Naive thymus-derived CD8-positive, alpha-beta T cell (primary cell): ENCODE data around the gene USPL1. TPM values are rescaled to one million over a fixed set of nuclear protein-coding genes. Genes with fewer than 3 reads are reported as not detected.

Source experiments
- ATAC-seq, 2 donors: fragments of 150-1000 bp; cut with Tn5 transposase in 1 of 2; sonication (Bioruptor Pico), chemical (Tn5 transposase) in 1 of 2; 1 replicate in 1 of 2; 2 replicates in 1 of 2; pipeline ENCODE4 v1.10.0; 2021; ENCODE audit warnings: mild to moderate bottlenecking in 2 of 2, moderate library complexity in 2 of 2
- POLR2A ChIA-PET: fragments of 350-600 bp; sonication (Branson Sonifier 250); formaldehyde crosslinking; loops from one replicate; lab custom pipeline; 2021; ENCODE audit warnings: antibody characterized with exemption; lab: Charles Lee
- DNase-seq, 10 donors: peaks; one replicate each; pipeline versions ENCODE4 v3.0.0 to v3.0.0-alpha.2; 2020 to 2022
- H3K27ac Mint-ChIP-seq, 10 donors: one replicate each; pipeline ENCODE4 v1.8.0; 2020 to 2022; ENCODE audit warnings: mild to moderate bottlenecking in 10 of 10, mixed read lengths in 10 of 10, moderate library complexity in 4 of 10, inconsistent platforms in 1 of 10
- H3K27me3 Mint-ChIP-seq, 5 donors: one replicate each; pipeline ENCODE4 v1.8.0; 2021 to 2022; ENCODE audit warnings: mixed read lengths in 5 of 5
- H3K36me3 Mint-ChIP-seq, 3 donors: one replicate each; pipeline ENCODE4 v1.8.0; 2020 to 2022; ENCODE audit warnings: mixed read lengths in 3 of 3, mild to moderate bottlenecking in 2 of 3, inconsistent platforms in 1 of 3
- H3K4me1 Mint-ChIP-seq, 4 donors: one replicate each; pipeline ENCODE4 v1.8.0; 2021 to 2022; ENCODE audit warnings: mixed read lengths in 4 of 4
- H3K4me3 Mint-ChIP-seq, 10 donors: one replicate each; pipeline ENCODE4 v1.8.0; 2020 to 2022; ENCODE audit warnings: mild to moderate bottlenecking in 10 of 10, mixed read lengths in 10 of 10, moderate library complexity in 6 of 10, inconsistent platforms in 1 of 10
- H3K9me3 Mint-ChIP-seq, 9 donors: one replicate each; pipeline ENCODE4 v1.8.0; 2020 to 2022; ENCODE audit warnings: mixed read lengths in 9 of 9, mild to moderate bottlenecking in 3 of 9, inconsistent platforms in 1 of 9, moderate library complexity in 1 of 9
- polyA plus RNA-seq, 3 donors: library from polyadenylated mRNA; unstranded; fragments of 300-500 nt; fragmentation: Illumina TruSeq; gene quantifications; one replicate each; pipeline ENCODE4 v1.2.3, GENCODE V29; 2021
- total RNA-seq, 8 experiments: library from RNA in 2 of 8; stranded (reverse) in 2 of 8; gene quantifications; one replicate each; pipeline ENCODE4 v1.2.3 and lab custom pipeline; 2021 to 2026

Gene USPL1
- total and polyA plus RNA-seq, 5 experiments from 2014 or later = 13.4 to 31.1 (median 17.6) TPM

- Mint-ChIP-seq H3K4me1 (no peaks in the 10 kb centered on the region), H3K4me3 (no peak overlapping the region), H3K27ac (no peak overlapping the region), H3K36me3 (no peaks in the 10 kb centered on the region), H3K9me3 (no peaks in the 10 kb centered on the region), H3K27me3 (peaks cover 0 to 6% (median 0%) of the 10 kb centered on the region in 5 donors)
- POLR2A ChIA-PET = no interaction called here
- no peak for ATAC-seq
- no peak for DNase-seq
These were observed 88.0 kb downstream of the USPL1 start for GRCh38 chr13:30705680-30706079.

GRCh38 chr13:30708541-30708940 lies 90.8 kb downstream of the USPL1 start:
- Mint-ChIP-seq H3K27ac (no peak overlapping the region), H3K4me3 (no peak overlapping the region), H3K27me3 (peaks cover 0 to 16% (median 0%) of the 10 kb centered on the region in 5 donors), H3K9me3 (no peaks in the 10 kb centered on the region), H3K4me1 (peaks cover 0 to 11% (median 2%) of the 10 kb centered on the region in 4 donors), H3K36me3 (no peaks in the 10 kb centered on the region)
- POLR2A ChIA-PET = no interaction called here
- ATAC-seq (no peak), DNase-seq (no peak)

Other genes with a start within 250 kb of the USPL1 start
- not detected for gene UBE2L5, start 195.4 kb upstream of the USPL1 start, total RNA-seq
- not detected for gene UBE2L5, start 195.4 kb upstream of the USPL1 start, polyA plus RNA-seq
- 100 to 1,000 TPM; 363 to 385 TPM for gene HMGB1, start 152.0 kb upstream of the USPL1 start, total RNA-seq
- gene HMGB1, start 152.0 kb upstream of the USPL1 start, polyA plus RNA-seq = 100 to 1,000 TPM; 468 to 703 (median 554) TPM
- gene ALOX5AP, start 117.6 kb downstream of the USPL1 start, total RNA-seq = 10 to 100 TPM; 13.6 to 16.3 TPM
- 100 to 1,000 TPM; 137 to 235 (median 142) TPM for gene ALOX5AP, start 117.6 kb downstream of the USPL1 start, polyA plus RNA-seq